HCT116 (cell line): Measurements from ENCODE around the gene IL23A.

Experiments
- CEBPB ChIP-seq: IDR thresholded peaks from 2 replicates; pipeline ENCODE4 v1.6.1; 2012; ENCODE audit warnings: low read depth
- ELF1 ChIP-seq: IDR thresholded peaks from 2 replicates; pipeline ENCODE4 v1.6.1; 2012; ENCODE audit warnings: low read depth, borderline replicate concordance
- EZH2 ChIP-seq: fragments of 200-600 bp; sonication (generic); IDR thresholded peaks from 2 replicates; pipeline ENCODE4 v1.6.1; 2017; ENCODE audit warnings: antibody characterized with exemption, mixed run types
- JUND ChIP-seq: IDR thresholded peaks from 2 replicates; pipeline ENCODE4 v1.6.1; 2012
- POLR2A ChIP-seq: IDR thresholded peaks from 2 replicates; pipeline ENCODE4 v1.7.0; 2011; ENCODE audit warnings: borderline replicate concordance; ENCODE audit not compliant: insufficient read depth, insufficient read length; ENCODE audit errors: extremely low read depth
- TCF7L2 ChIP-seq: IDR thresholded peaks from 2 replicates; pipeline ENCODE4 v1.7.0; 2011; ENCODE audit warnings: borderline replicate concordance, inconsistent platforms; ENCODE audit not compliant: insufficient read depth, insufficient read length; ENCODE audit errors: extremely low read depth
- ZFX ChIP-seq: fragments of 450-650 bp; IDR thresholded peaks from 2 replicates; pipeline ENCODE4 v1.6.1; 2017
- TF ChIP-seq, protein P1 (sequence below), 3 experiments: fragments of 200-600 bp in 1 of 3; sonication (generic) in 1 of 3; IDR thresholded peaks in 2 of 3; conservative IDR thresholded peaks in 1 of 3; 2 replicates each; pipeline ENCODE4 v1.5.1; 2012 to 2017; ENCODE audit warnings: low read depth in 2 of 3, low read length in 2 of 3, antibody characterized with exemption in 1 of 3, borderline replicate concordance in 1 of 3, control low read depth in 1 of 3, mild to moderate bottlenecking in 1 of 3, mixed read lengths in 1 of 3, mixed run types in 1 of 3, moderate library complexity in 1 of 3; ENCODE audit not compliant: insufficient read depth in 1 of 3
- TF ChIP-seq, protein P2 (sequence below): IDR thresholded peaks from 2 replicates; pipeline ENCODE4 v1.6.1; 2012

DNA sequence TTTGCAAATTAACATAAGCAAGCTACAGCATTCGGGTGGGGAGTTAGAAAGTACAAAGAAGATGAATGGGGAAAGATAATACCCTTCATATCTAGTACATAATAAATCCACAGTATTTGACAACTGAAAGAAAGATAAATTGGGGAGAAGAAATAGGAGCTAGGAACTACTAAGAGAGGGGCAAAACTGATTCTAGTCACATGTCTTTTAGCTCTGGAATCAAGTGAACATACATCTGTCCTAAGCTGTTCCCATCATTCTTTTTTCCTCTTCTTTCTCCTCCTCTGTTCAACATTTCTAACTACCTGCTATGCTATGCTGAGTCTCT is 39.3 kb downstream of the IL23A start:
- TF ChIP-seq POLR2A (no peak), JUND (no peak), TCF7L2 (no peak), EZH2 (no peak), ZFX (no peak), CEBPB (no peak), ELF1 (no peak)
- TF ChIP-seq, protein P1, sequence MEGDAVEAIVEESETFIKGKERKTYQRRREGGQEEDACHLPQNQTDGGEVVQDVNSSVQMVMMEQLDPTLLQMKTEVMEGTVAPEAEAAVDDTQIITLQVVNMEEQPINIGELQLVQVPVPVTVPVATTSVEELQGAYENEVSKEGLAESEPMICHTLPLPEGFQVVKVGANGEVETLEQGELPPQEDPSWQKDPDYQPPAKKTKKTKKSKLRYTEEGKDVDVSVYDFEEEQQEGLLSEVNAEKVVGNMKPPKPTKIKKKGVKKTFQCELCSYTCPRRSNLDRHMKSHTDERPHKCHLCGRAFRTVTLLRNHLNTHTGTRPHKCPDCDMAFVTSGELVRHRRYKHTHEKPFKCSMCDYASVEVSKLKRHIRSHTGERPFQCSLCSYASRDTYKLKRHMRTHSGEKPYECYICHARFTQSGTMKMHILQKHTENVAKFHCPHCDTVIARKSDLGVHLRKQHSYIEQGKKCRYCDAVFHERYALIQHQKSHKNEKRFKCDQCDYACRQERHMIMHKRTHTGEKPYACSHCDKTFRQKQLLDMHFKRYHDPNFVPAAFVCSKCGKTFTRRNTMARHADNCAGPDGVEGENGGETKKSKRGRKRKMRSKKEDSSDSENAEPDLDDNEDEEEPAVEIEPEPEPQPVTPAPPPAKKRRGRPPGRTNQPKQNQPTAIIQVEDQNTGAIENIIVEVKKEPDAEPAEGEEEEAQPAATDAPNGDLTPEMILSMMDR (IDR thresholded peaks at IDR 0.05 in 2 of 3, conservative IDR thresholded peaks at IDR 0.05 in 1 of 3; ENCODE audit: borderline replicate concordance in 1 of 3, insufficient read depth in 1 of 3, low read depth in 2 of 3, low read length in 2 of 3) = no peak
- TF ChIP-seq, protein P2, sequence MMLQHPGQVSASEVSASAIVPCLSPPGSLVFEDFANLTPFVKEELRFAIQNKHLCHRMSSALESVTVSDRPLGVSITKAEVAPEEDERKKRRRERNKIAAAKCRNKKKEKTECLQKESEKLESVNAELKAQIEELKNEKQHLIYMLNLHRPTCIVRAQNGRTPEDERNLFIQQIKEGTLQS = no peak
